GM21576 (cell line): ENCODE results near the gene RSPH1.
A peak's percentile ranks its signal among the peaks of the same experiment; 100 is the strongest.

Experiments
- ATAC-seq: cut with Tn5 transposase; IDR thresholded peaks from one replicate; pipeline ENCODE4 v1.9.1; 2021; ENCODE audit warnings: mild to moderate bottlenecking, moderate library complexity; ENCODE audit not compliant: unreplicated experiment

RSPH1 gene

DNA sequence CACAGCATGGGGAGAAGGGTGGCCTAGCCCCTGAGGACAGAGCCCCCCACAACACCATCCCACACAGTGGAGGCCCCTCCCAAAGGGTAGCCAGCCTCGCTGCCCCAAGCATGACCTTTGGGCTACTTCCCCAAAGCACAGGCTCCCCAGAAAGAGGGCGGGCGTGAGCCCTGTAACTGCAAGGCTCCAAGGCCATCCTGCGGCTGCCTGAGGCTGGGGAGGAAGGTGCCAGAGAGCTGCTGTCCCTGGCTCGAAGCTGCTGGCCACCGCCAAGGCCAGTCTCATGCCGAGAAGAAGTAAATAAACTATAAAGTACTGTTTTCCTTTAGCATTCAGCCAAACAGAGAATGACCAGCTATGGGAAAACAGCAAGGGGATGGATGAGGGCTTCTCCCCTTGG is 64.8 kb downstream of the RSPH1 start:
- no peak for ATAC-seq

DNA sequence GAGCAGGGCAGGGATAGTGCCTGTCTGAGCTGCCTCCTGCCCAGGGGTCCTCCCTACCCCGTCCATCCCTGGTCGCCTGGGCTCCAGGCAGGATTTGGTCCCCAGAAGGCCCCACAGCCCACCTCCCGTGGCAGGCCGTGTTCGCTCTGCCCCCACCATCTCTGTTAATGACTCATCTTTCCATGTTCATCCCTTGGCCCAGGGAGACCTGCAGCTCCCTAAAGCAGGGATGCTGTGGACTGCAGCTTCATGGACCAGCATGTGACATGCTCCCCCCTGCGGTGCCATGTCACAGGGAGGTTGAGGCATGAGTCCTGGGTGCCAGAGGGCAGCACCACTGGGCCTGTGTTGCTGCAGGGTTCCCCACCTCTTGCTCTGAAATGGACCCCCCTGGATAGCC is 65.5 kb downstream of the RSPH1 start:
- no peak for ATAC-seq

DNA sequence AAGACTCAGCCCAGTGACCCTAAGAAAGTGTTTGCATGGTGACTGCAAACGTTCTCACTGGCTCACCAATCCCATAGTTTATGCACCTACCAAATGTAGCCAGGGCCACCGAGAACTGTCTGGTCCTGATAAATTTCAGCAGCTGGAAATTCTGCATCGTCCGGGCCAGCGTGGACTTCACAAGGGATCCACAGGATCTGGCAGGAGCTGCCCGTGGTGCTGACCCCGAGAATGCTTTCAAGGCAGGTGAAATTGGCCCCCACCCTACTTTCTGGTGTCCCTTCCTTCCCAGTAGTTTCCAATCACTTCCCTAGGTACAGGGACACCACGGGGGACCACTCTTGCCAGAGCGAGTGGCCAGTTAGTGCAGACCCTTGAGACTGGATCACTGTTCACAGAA is 66.2 kb downstream of the RSPH1 start:
- ATAC-seq, result no peak

DNA sequence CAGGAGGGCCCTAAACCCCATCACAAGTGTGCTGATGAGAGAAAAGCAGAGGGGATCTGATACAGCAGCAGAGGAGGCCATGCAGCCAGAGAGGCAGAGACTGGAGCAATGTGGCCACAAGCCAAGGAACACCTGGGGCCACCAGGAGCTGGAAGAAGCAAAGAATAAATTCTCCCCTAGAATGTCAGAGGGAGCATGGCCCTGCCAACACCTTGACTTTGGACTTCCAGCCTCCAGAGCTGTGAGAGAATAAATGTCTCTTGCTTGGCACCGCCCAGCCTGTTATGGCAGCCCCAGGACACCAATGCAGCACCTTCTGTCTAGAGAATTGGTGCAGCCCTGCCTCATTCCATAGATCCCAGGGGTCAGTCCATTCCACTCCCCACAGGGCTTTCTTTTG is 67.0 kb downstream of the RSPH1 start:
- no peak for ATAC-seq

DNA sequence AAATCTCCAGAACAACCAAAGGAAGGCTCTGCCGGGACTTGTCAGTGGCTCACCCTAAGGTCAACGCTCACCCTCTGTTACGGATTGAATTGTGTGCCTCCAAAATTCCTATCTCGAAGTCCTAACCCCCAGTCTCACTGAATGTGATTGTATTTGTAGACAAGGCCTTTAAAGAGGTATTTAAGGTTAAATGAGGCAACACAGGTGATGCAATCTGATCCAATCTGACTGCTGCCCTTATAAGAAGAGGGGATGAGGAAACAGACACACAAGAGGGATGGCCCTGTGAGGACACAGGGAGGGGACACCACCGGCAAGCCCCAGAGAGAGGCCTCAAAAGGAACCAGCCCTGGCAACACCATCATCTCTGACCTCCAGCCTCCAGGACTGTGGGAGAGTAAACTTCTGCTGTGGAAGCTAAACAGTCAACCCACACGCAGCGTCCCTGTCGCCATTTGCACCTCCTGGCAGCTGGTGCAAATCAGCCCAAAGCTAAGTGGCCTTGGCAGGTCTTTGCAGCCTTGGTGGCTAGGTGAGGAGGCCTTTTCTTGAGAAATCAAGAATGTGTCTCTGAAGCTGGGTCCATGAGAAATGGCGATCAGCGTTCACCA is 68.1 kb downstream of the RSPH1 start:
- ATAC-seq, result no peak

DNA sequence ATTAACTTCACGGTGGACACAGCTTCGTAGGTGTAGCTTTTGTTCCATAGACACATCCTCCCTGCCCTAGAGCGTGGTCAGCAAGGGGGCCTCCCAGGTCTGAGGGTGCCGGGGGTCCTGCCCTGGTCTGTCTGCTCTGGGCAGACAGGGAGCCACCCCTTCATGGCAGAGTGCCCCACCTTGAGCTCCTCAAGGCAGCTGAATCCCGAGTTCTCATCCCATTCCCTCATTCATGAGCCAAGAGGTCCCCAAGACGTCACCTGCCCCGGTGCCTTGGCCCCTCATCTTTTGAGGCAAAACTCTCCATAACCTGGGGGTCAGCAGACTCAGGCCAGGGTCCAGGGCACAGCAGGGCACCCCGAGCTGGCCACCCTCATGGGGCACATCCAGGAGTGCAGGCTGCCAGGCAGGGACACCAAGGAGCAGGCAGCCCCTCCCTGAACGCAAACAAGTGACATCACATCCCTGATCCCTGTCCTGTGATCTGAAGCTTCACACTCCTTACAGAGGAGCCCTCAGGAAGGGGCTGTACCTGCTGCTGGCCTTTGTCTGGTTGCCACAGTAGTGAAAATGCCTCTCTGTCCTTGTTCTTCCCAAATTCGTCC is 69.0 kb downstream of the RSPH1 start:
- ATAC-seq, result no peak

DNA sequence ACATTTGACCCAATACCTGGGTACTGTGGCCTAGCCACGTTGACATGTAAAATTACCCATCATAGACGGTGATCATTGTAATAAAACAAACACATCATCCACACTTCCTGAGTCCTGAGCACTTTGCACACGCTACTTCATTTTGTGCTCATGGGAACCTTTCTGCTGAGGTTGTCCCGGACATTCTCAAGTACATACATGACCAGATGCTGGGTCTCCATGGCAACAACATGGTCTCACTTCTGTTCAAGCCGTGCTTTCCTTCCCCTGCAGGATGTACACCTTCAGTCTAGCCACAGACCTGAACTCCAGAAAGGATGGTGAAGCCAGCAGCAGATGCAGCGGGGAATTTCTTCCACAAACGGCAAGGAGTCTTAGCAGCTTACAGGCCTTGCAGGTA is 69.6 kb downstream of the RSPH1 start:
- no peak for ATAC-seq

DNA sequence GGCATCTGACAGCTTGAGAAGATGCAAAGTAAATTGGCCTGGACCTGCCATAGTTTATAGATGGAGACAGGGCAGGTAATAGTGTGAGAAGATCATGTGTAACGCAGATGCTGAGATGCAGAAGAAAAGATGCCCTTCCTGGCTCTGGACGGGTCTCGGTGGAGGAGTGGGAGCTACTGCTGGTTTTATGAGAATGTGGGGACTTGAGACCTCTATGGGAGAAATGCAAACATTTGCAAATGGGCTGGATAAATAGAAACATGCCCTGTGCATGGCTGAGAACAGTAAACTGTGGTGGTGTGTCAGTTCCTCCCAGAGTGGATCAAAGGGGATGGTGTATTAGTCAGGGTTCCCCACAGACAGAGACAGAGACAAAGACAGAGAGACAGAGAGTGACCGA is 70.4 kb downstream of the RSPH1 start:
- ATAC-seq, result peak; percentile 8

DNA sequence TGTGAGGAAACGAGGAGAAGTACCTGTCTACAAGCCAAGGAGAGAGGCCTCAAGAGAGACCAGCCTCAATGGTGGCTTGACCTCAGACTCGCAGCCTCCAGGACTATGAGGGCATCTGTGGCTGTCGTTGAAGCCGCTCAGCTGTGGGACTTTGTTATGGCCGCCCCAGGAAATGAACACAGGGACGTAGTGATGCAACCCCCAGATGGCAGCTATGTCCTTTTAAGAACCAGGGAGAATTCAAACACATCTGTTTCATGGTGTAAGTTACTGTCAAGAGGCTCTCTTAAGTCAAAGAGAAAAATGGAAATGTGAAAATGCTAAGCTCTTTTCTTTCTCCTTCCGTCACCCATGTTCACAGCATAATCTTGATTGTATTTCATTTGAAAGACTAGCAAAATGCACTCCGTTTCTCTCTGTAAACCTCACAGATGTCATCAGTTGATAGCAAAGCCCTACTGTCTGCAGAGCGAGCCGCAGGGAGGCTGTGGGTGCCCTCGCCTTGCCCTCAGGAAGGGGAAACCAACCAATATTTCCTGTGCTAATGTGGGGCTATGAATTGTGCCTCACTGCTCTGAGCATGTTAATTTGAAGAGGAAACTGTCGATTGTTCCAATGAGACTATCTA is 71.0 kb downstream of the RSPH1 start:
- ATAC-seq, result peak; percentile 36

DNA sequence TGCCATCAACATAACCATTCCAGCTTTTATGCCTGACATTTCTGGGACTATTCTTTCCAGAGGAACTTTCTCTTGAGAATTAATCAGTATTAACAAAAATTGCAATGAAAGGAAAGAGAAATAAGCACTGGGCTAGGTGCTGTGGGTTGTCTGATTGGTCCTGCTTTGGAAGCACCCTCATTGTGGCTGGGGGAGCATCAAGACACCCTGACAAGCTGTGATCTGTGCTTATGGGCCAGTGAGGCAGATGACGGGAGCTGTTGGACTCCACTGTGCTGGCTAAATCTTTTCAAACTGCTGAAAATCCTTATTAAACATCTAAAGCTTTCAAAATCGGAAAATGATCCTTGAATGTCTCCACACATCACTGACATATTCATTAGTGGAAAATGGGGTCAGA is 72.3 kb downstream of the RSPH1 start:
- ATAC-seq, result no peak

DNA sequence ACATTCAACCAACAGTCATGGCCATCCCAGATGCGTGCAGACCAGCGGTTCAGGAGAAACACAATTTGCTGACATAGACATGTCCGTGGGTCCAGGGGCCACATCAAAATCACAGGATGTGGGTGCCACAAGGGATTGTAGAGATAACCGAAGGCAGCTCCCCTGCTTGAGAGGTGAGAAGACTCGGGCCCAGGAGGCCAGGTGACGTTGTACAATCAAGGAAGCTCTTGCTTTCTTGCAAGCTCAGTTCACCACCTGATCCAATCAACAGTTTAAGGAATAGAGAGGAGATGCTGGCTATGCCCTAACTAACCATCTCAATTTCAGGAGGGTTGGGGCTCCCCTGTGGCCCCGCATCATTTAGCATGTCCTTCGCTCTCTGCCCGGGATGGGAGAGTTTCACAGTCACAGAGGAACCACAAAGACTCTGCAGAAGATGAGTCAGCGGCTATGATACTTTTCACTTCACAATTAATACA is 72.8 kb downstream of the RSPH1 start:
- ATAC-seq, result peak; percentile 50
